Upper lobe of left lung (tissue), 6 donors: Measurements from ENCODE around the gene MAP2. TPM values are rescaled to one million over a fixed set of nuclear protein-coding genes. Genes with fewer than 3 reads are reported as not detected.

Experiments used
- ATAC-seq, 2 donors: fragments of 200-7000 bp; cut with Tn5 transposase; one replicate each; pipeline ENCODE4 v1.9.1; 2022; ENCODE audit warnings: mild to moderate bottlenecking in 2 of 2, moderate library complexity in 2 of 2; ENCODE audit not compliant: low FRiP score in 2 of 2
- DNase-seq, 2 donors: peaks; one replicate each; pipeline ENCODE4 v3.0.0-alpha.2; 2019 to 2020
- H3K27ac ChIP-seq, 4 donors: fragments of 200-600 bp; sonication (generic); one replicate each; pipeline ENCODE4 v1.5.1; 2016 to 2019
- H3K27me3 ChIP-seq, 4 donors: fragments of 200-600 bp; sonication (generic); one replicate each; pipeline ENCODE4 v1.5.1; 2017 to 2019
- H3K36me3 ChIP-seq, 4 donors: fragments of 200-600 bp; sonication (generic); one replicate each; pipeline ENCODE4 v1.5.1; 2016 to 2019
- H3K4me1 ChIP-seq, 4 donors: fragments of 200-600 bp; sonication (generic); one replicate each; pipeline ENCODE4 v1.5.1; 2018 to 2019
- H3K4me3 ChIP-seq, 4 donors: fragments of 200-600 bp; sonication (generic); one replicate each; pipeline ENCODE4 v1.5.1; 2017 to 2019; ENCODE audit warnings: mild to moderate bottlenecking in 2 of 4, moderate library complexity in 1 of 4
- H3K9me3 ChIP-seq, 4 donors: fragments of 200-600 bp; sonication (generic); one replicate each; pipeline ENCODE4 v1.5.1; 2018 to 2019
- EP300 ChIP-seq, 4 donors: sonication (generic); formaldehyde crosslinking; IDR thresholded peaks; one replicate each; pipeline ENCODE4 v1.5.1; 2017; ENCODE audit warnings: antibody characterized with exemption in 4 of 4, control low read depth in 2 of 4
- POLR2A ChIP-seq, 4 donors: fragments of 450-650 bp; IDR thresholded peaks; one replicate each; pipeline ENCODE4 v1.5.1; 2016 to 2017; ENCODE audit warnings: antibody characterized with exemption in 4 of 4, mild to moderate bottlenecking in 2 of 4
- POLR2AphosphoS5 ChIP-seq, 2 donors: sonication (generic); formaldehyde crosslinking; IDR thresholded peaks; one replicate each; pipeline ENCODE4 v1.5.1; 2017; ENCODE audit warnings: antibody characterized with exemption in 2 of 2
- WGBS, 2 donors: methylation state at CpG; one replicate each; pipeline ENCODE4 v1.1.5; 2017 to 2018; 5-methylcytosine and 5-hydroxymethylcytosine counted together
- small RNA-seq, 4 donors: library from RNA; depleted of rRNA; stranded (forward); fragments of <200 nt; gene quantifications; one replicate each; pipeline ENCODE3, GENCODE V24; 2016
- total RNA-seq, 6 donors: library from RNA; depleted of rRNA in 4 of 6; stranded (reverse); fragments of >200 nt in 4 of 6; gene quantifications; one replicate each; pipeline versions ENCODE4 v1.1.0 to v1.2.1, GENCODE V29; 2016 to 2021
- TF ChIP-seq, protein P1 (sequence below), 6 experiments: fragments of 450-650 bp in 4 of 6; fragments of 200-600 bp in 2 of 6; sonication (generic) in 2 of 6; IDR thresholded peaks; one replicate each; pipeline ENCODE4 v1.5.1; 2016 to 2019; ENCODE audit warnings: antibody characterized with exemption in 6 of 6
- donor health status: DM: no; HTN: no; CAD: no; lungs with moderate emphysema.
- donor health status: DM: no; HTN: yes; CAD: no; lungs with severe emphysema.

MAP2 gene
- total RNA-seq, 6 donors from 2014 or later, result 25.2 to 121 (median 58.7) TPM

DNA sequence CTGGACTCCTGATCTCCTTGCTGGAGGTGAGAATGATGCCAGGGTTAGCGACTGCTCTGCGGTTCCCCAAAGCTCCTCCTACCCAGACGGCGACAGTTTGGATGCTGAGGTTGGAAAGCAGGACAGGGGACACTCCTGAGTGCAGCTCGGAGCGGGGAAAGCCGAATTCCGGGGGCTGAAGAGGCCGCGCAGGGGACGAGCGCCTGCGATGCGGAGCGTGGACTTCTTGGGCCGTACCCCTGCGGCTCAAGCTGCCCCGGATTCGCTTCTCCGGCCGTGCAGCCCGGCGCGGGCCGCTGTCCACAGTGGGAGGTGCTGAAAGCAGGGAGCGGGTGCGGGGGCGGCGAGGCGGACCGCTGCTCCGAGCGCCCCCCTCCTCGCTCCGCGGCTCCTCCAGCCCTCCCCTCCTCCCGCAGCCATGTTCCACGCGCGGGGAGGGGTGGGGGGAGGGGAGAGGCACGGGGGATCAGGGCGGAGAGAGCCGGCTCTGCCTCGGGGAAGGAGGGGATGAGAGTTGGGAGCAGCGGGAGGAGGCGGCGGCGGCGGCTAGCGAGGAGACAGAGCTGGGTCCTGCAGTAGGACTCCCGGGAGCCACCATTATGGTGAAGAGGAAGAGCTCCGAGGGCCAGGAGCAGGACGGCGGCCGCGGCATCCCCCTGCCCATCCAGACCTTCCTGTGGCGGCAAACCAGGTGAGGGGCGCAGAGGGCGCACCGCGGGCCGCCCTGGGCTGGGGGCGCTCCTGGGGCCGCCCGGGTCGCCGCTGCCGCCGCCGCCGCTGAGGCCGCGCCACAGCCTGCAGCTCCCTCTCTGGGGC is 347.8 kb downstream of the MAP2 start, which contains the start of gene UNC80:
UNC80 (plus strand) TSS at position 359 of the 816 bp plus-strand sequence; CDS start at position 600, 241 bp downstream.
- Histone ChIP-seq H3K9me3 (no peaks in the 10 kb centered on the region), H3K36me3 (no peaks in the 10 kb centered on the region), H3K4me1 (peaks cover 0 to 10% (median 6%) of the 10 kb centered on the region in 4 donors), H3K4me3 (peak within 1 kb of the TSS in 3 of 4 donors; percentile 7 to 32 (median 26)), H3K27me3 (peaks cover 0 to 10% (median 4%) of the 10 kb centered on the region in 4 donors), H3K27ac (no peak within 1 kb of the TSS)
- TF ChIP-seq, protein P1, sequence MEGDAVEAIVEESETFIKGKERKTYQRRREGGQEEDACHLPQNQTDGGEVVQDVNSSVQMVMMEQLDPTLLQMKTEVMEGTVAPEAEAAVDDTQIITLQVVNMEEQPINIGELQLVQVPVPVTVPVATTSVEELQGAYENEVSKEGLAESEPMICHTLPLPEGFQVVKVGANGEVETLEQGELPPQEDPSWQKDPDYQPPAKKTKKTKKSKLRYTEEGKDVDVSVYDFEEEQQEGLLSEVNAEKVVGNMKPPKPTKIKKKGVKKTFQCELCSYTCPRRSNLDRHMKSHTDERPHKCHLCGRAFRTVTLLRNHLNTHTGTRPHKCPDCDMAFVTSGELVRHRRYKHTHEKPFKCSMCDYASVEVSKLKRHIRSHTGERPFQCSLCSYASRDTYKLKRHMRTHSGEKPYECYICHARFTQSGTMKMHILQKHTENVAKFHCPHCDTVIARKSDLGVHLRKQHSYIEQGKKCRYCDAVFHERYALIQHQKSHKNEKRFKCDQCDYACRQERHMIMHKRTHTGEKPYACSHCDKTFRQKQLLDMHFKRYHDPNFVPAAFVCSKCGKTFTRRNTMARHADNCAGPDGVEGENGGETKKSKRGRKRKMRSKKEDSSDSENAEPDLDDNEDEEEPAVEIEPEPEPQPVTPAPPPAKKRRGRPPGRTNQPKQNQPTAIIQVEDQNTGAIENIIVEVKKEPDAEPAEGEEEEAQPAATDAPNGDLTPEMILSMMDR (IDR thresholded peaks at IDR 0.05), result no peak
- no peak for TF ChIP-seq EP300 (IDR thresholded peaks at IDR 0.05)
- TF ChIP-seq POLR2AphosphoS5 (IDR thresholded peaks at IDR 0.05), result no peak
- no peak for TF ChIP-seq POLR2A (IDR thresholded peaks at IDR 0.05)
- peak; percentile 81 to 90 for ATAC-seq
- WGBS, 2 donors, result 4 to 7% methylated on average over 34 to 68 of the region's 73 CpGs
- DNase-seq, result peak; percentile 25 to 93

- H3K27ac ChIP-seq, result no peak overlapping the region
- H3K36me3 ChIP-seq, result no peaks in the 10 kb centered on the region
- no peaks in the 10 kb centered on the region for H3K9me3 ChIP-seq
- H3K27me3 ChIP-seq, result peaks cover 0 to 10% (median 4%) of the 10 kb centered on the region in 4 donors
- peaks cover 0 to 10% (median 6%) of the 10 kb centered on the region in 4 donors for H3K4me1 ChIP-seq
- ATAC-seq (no peak), DNase-seq (no peak)
- no peak for TF ChIP-seq POLR2A (IDR thresholded peaks at IDR 0.05)
- TF ChIP-seq, protein P1 (IDR thresholded peaks at IDR 0.05), result no peak
- no peak for TF ChIP-seq POLR2AphosphoS5 (IDR thresholded peaks at IDR 0.05)
- TF ChIP-seq EP300 (IDR thresholded peaks at IDR 0.05), result no peak
- 11 to 19% methylated on average over 8 of the region's 8 CpGs for WGBS, 2 donors
- H3K4me3 ChIP-seq, result no peak overlapping the region
Observed at GRCh38 chr2:209772290-209772685, 348.4 kb downstream of the MAP2 start.

- Histone ChIP-seq H3K4me1 (peaks cover 0 to 10% (median 6%) of the 10 kb centered on the region in 4 donors), H3K27me3 (peaks cover 0 to 10% (median 4%) of the 10 kb centered on the region in 4 donors), H3K9me3 (no peaks in the 10 kb centered on the region), H3K4me3 (no peak overlapping the region), H3K36me3 (no peaks in the 10 kb centered on the region), H3K27ac (no peak overlapping the region)
- DNase-seq, result no peak
- WGBS, 2 donors, result 16 to 26% methylated on average over 3 of the region's 3 CpGs
- ATAC-seq, result no peak
- TF ChIP-seq, protein P1 (IDR thresholded peaks at IDR 0.05), result no peak
- TF ChIP-seq POLR2A (IDR thresholded peaks at IDR 0.05) (no peak), EP300 (IDR thresholded peaks at IDR 0.05) (no peak), POLR2AphosphoS5 (IDR thresholded peaks at IDR 0.05) (no peak)
Observed at GRCh38 chr2:209773377-209773776, 349.5 kb downstream of the MAP2 start.

Small RNA genes within 50 kb of the gene (small RNA-seq; reads per million reads assigned to genes)
- gene RNA5SP118, result 0 reads per million in 4 donors
